ENCODE data around the gene FAT2.

FAT2 gene

GRCh38 chr5:151591144-151591819 is at the start of gene FAT2:
FAT2 (minus strand) TSS chr5:151591331; CDS start chr5:151568931, 22,400 bp downstream.
- no peak for DNase-seq (ENCODE audit: low read depth)

GRCh38 chr5:151638619-151639018 is 47.5 kb upstream of the FAT2 start:
- DNase-seq (ENCODE audit: low read depth): no peak

GRCh38 chr5:151637676-151638075 is 46.5 kb upstream of the FAT2 start:
- no peak for DNase-seq (ENCODE audit: low read depth)

GRCh38 chr5:151633892-151634291 is 42.8 kb upstream of the FAT2 start:
- DNase-seq (ENCODE audit: low read depth): no peak

GRCh38 chr5:151632941-151633340 is 41.8 kb upstream of the FAT2 start:
- DNase-seq (ENCODE audit: low read depth): no peak

GRCh38 chr5:151632524-151632923 is 41.4 kb upstream of the FAT2 start:
- no peak for DNase-seq (ENCODE audit: low read depth)

GRCh38 chr5:151631941-151632340 is 40.8 kb upstream of the FAT2 start:
- no peak for DNase-seq (ENCODE audit: low read depth)

- DNase-seq (ENCODE audit: low read depth): no peak
These were observed 39.0 kb upstream of the FAT2 start for GRCh38 chr5:151630088-151630487.

- DNase-seq (ENCODE audit: low read depth): no peak
These were observed 37.1 kb upstream of the FAT2 start for GRCh38 chr5:151628112-151628823.

- no peak for DNase-seq (ENCODE audit: low read depth)
These were observed 36.5 kb upstream of the FAT2 start for GRCh38 chr5:151627650-151628049.

GRCh38 chr5:151625285-151625684 is 34.2 kb upstream of the FAT2 start:
- DNase-seq (ENCODE audit: low read depth): no peak

GRCh38 chr5:151624476-151624875 is 33.3 kb upstream of the FAT2 start:
- DNase-seq (ENCODE audit: low read depth): no peak

GRCh38 chr5:151622367-151623088 is 31.4 kb upstream of the FAT2 start:
- DNase-seq (ENCODE audit: low read depth): no peak

GRCh38 chr5:151620461-151620840 is 29.3 kb upstream of the FAT2 start:
- no peak for DNase-seq (ENCODE audit: low read depth)

GRCh38 chr5:151619812-151620460 is 28.8 kb upstream of the FAT2 start:
- DNase-seq (ENCODE audit: low read depth): no peak

- DNase-seq (ENCODE audit: low read depth): no peak
These were observed 27.8 kb upstream of the FAT2 start for GRCh38 chr5:151618907-151619306.

- DNase-seq (ENCODE audit: low read depth): no peak
These were observed 26.9 kb upstream of the FAT2 start for GRCh38 chr5:151617841-151618710.

GRCh38 chr5:151617383-151617840 is 26.3 kb upstream of the FAT2 start:
- DNase-seq (ENCODE audit: low read depth): no peak

- DNase-seq (ENCODE audit: low read depth): no peak
These were observed 24.3 kb upstream of the FAT2 start for GRCh38 chr5:151615431-151615830.

GRCh38 chr5:151614565-151614964 is 23.4 kb upstream of the FAT2 start:
- no peak for DNase-seq (ENCODE audit: low read depth)

- no peak for DNase-seq (ENCODE audit: low read depth)
These were observed 21.7 kb upstream of the FAT2 start for GRCh38 chr5:151612689-151613427.
